ENCODE results near the gene LYZL1. TPM values are rescaled to one million over a fixed set of nuclear protein-coding genes. Genes with fewer than 3 reads are reported as not detected.

LYZL1 gene
- polyA plus RNA-seq, 1 of the 3 experiments (the other 2 are of a cell fraction): not detected

DNA sequence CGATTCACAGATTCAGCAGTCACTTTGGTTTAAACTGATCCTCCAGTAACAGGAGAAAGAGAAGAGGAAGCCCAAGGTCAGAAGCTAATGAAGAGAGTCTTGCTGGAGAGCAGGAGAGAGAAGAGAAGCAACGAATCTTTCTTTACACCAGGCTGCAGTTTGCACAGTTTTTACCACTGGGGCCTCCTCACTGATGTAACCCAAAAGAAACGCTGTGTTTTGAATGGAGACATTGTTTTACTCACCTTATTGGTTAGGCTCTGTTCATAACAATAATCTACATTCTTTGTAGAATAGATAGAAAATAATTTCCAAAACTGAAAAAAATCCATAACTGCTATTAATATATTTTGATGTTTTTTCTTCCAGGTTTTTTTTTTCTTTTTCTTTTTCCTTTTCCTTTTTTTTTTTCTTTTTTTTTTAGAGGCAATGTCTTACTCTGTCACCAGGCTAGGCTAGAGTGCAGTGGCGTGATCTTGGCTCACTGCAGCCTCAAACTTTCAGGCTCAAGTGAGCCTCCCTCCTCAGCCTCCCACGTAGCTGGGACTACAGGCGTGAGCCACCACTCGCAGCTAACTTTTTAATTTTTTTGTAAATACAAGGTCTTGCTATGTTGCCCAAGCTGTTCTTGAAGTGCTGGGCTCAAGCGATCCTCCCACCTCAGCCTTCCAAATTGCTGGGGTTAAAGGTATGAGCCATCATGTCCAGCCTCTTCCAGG is 27.6 kb downstream of the LYZL1 start:
- no peak overlapping the region for H3K4me2 ChIP-seq
- peaks cover 0 to 25% of the 10 kb centered on the region in 2 experiments; a peak in 2 of 4 replicates for H3K4me1 ChIP-seq (ENCODE audit: control insufficient read depth in 1 of 2, insufficient read depth in 2 of 2, low read depth in 1 of 2, low read length in 1 of 2)
- WGBS (ENCODE audit: low lambda C conversion rate): 90% methylated on average over 8 of the region's 8 CpGs
- ChIA-PET CTCF (interaction anchor here (0.9 to 1.6 kb wide), 6 partner anchors 13 to 653 kb away, joined by 3 to 8 read pairs (median 3); no protein-coding TSS in a partner anchor), POLR2A (no interaction called here)
- no peaks in the 10 kb centered on the region for H4K20me1 ChIP-seq (ENCODE audit: insufficient read depth)
- H3K4me3 ChIP-seq (ENCODE audit: low read depth in 2 of 2, low read length in 1 of 2): no peak overlapping the region
- H3K27me3 ChIP-seq (ENCODE audit: insufficient read depth): peaks cover 20% of the 10 kb centered on the region; the same call in 1 of the 2 replicates
- no peak overlapping the region for H3K9ac ChIP-seq
- peaks cover 12% of the 10 kb centered on the region for H3F3A ChIP-seq (replicated peaks; ENCODE audit: insufficient read depth)
- no peak overlapping the region for H3K27ac ChIP-seq (ENCODE audit: low read depth in 2 of 2, low read length in 1 of 2)
- DNase-seq: no peak
- no peaks in the 10 kb centered on the region for H3K9me3 ChIP-seq
- no peaks in the 10 kb centered on the region for H3K36me3 ChIP-seq (replicated peaks in 1 of 2; ENCODE audit: control insufficient read depth in 1 of 2, insufficient read depth in 2 of 2, low read length in 1 of 2)
- TF ChIP-seq EZH2phosphoT487 (IDR thresholded peaks at IDR 0.05; ENCODE audit: borderline replicate concordance, low read depth) (no peak), FOXM1 (IDR thresholded peaks at IDR 0.05; ENCODE audit: low read depth) (no peak), ZBTB33 (IDR thresholded peaks at IDR 0.05; ENCODE audit: borderline replicate concordance, low read depth) (no peak), GATA2 (CRISPR knock-in tag; IDR thresholded peaks at IDR 0.05) (no peak), SMC3 (IDR thresholded peaks at IDR 0.05; ENCODE audit: low read depth, low read length) (no peak), SIN3A (IDR thresholded peaks at IDR 0.05; ENCODE audit: borderline replicate concordance, low read depth, low read length) (no peak), RAD21 (IDR thresholded peaks at IDR 0.05; ENCODE audit: low read length) (no peak), GABPA (IDR thresholded peaks at IDR 0.05; ENCODE audit: low read depth) (no peak), REST (IDR thresholded peaks at IDR 0.05; ENCODE audit: low read depth, low read length) (no peak), NFIC (IDR thresholded peaks at IDR 0.05; ENCODE audit: borderline replicate concordance) (no peak), TAF1 (IDR thresholded peaks at IDR 0.05; ENCODE audit: borderline replicate concordance, low read depth, low read length) (no peak), NRF1 (IDR thresholded peaks at IDR 0.05; ENCODE audit: low read depth, low read length) (no peak), MEF2A (IDR thresholded peaks at IDR 0.05; ENCODE audit: borderline replicate concordance, low read depth) (no peak), POLR2AphosphoS5 (IDR thresholded peaks at IDR 0.05; ENCODE audit: low read depth, low read length) (no peak)
- TF ChIP-seq, protein P1, sequence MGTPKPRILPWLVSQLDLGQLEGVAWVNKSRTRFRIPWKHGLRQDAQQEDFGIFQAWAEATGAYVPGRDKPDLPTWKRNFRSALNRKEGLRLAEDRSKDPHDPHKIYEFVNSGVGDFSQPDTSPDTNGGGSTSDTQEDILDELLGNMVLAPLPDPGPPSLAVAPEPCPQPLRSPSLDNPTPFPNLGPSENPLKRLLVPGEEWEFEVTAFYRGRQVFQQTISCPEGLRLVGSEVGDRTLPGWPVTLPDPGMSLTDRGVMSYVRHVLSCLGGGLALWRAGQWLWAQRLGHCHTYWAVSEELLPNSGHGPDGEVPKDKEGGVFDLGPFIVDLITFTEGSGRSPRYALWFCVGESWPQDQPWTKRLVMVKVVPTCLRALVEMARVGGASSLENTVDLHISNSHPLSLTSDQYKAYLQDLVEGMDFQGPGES (IDR thresholded peaks at IDR 0.05; ENCODE audit: low read depth, low read length): no peak
- TF ChIP-seq, protein P2, sequence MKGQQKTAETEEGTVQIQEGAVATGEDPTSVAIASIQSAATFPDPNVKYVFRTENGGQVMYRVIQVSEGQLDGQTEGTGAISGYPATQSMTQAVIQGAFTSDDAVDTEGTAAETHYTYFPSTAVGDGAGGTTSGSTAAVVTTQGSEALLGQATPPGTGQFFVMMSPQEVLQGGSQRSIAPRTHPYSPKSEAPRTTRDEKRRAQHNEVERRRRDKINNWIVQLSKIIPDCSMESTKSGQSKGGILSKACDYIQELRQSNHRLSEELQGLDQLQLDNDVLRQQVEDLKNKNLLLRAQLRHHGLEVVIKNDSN (IDR thresholded peaks at IDR 0.05; ENCODE audit: borderline replicate concordance, low read depth): no peak
- TF ChIP-seq, protein P3, sequence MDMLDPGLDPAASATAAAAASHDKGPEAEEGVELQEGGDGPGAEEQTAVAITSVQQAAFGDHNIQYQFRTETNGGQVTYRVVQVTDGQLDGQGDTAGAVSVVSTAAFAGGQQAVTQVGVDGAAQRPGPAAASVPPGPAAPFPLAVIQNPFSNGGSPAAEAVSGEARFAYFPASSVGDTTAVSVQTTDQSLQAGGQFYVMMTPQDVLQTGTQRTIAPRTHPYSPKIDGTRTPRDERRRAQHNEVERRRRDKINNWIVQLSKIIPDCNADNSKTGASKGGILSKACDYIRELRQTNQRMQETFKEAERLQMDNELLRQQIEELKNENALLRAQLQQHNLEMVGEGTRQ (IDR thresholded peaks at IDR 0.05; ENCODE audit: borderline replicate concordance, low read depth, low read length): no peak
- TF ChIP-seq, protein P4, sequence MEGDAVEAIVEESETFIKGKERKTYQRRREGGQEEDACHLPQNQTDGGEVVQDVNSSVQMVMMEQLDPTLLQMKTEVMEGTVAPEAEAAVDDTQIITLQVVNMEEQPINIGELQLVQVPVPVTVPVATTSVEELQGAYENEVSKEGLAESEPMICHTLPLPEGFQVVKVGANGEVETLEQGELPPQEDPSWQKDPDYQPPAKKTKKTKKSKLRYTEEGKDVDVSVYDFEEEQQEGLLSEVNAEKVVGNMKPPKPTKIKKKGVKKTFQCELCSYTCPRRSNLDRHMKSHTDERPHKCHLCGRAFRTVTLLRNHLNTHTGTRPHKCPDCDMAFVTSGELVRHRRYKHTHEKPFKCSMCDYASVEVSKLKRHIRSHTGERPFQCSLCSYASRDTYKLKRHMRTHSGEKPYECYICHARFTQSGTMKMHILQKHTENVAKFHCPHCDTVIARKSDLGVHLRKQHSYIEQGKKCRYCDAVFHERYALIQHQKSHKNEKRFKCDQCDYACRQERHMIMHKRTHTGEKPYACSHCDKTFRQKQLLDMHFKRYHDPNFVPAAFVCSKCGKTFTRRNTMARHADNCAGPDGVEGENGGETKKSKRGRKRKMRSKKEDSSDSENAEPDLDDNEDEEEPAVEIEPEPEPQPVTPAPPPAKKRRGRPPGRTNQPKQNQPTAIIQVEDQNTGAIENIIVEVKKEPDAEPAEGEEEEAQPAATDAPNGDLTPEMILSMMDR (IDR thresholded peaks at IDR 0.05): no peak
- no peaks in the 10 kb centered on the region for H3K79me2 ChIP-seq (ENCODE audit: insufficient read depth)
- H2AFZ ChIP-seq (ENCODE audit: low read depth): no peak overlapping the region
- H3K9me2 ChIP-seq: no peaks in the 10 kb centered on the region

Measured in SK-N-SH (cell line).